GM19328 (cell line): ENCODE results near the gene LTB4R2.
"Not testable (repeated sequence)": the region's sequence is repeated elsewhere in the genome, so short reads cannot be mapped to it uniquely, and the experiment has no call there.

Experiments used
- ATAC-seq: cut with Tn5 transposase; IDR thresholded peaks from one replicate; pipeline ENCODE4 v1.9.1; 2021; ENCODE audit warnings: mild to moderate bottlenecking, moderate library complexity; ENCODE audit not compliant: unreplicated experiment

The LTB4R2 gene

GRCh38 chr14:24317141-24317928, 7.4 kb downstream of the LTB4R2 start:
- ATAC-seq = no peak

- ATAC-seq = no peak
Measured at GRCh38 chr14:24321212-24321975, 11.5 kb downstream of the LTB4R2 start.

GRCh38 chr14:24322672-24323071, 12.7 kb downstream of the LTB4R2 start:
- no peak for ATAC-seq

- ATAC-seq = no peak
Measured at GRCh38 chr14:24323341-24323740, 13.4 kb downstream of the LTB4R2 start.

GRCh38 chr14:24324024-24324423, 14.1 kb downstream of the LTB4R2 start:
- ATAC-seq = no peak

GRCh38 chr14:24325041-24325530, 15.1 kb downstream of the LTB4R2 start:
- ATAC-seq = no peak

- ATAC-seq = no peak
Measured at GRCh38 chr14:24325963-24326362, 16.0 kb downstream of the LTB4R2 start.

GRCh38 chr14:24327303-24327702, 17.4 kb downstream of the LTB4R2 start:
- no peak for ATAC-seq

- not testable (repeated sequence) for ATAC-seq
Measured at GRCh38 chr14:24327914-24328313, 18.0 kb downstream of the LTB4R2 start.

- ATAC-seq = no peak
Measured at GRCh38 chr14:24329073-24329663, 19.2 kb downstream of the LTB4R2 start.

GRCh38 chr14:24329736-24330135, 19.8 kb downstream of the LTB4R2 start:
- no peak for ATAC-seq

- no peak for ATAC-seq
Measured at GRCh38 chr14:24330973-24331674, 21.2 kb downstream of the LTB4R2 start.

- ATAC-seq = no peak
Measured at GRCh38 chr14:24331731-24332267, 21.9 kb downstream of the LTB4R2 start.

- peak; percentile 64 for ATAC-seq
Measured at GRCh38 chr14:24332268-24332993, 22.5 kb downstream of the LTB4R2 start.

- ATAC-seq = no peak
Measured at GRCh38 chr14:24334431-24335291, 24.7 kb downstream of the LTB4R2 start, which contains the start of gene ADCY4. Gene ADCY4, minus strand, starts transcription at chr14:24335071. Its CDS starts 419 bp downstream, at chr14:24334652.

GRCh38 chr14:24335461-24336171, 25.7 kb downstream of the LTB4R2 start:
- no peak for ATAC-seq

GRCh38 chr14:24337144-24337823, 27.3 kb downstream of the LTB4R2 start:
- no peak for ATAC-seq

GRCh38 chr14:24337824-24338175, 27.9 kb downstream of the LTB4R2 start:
- no peak for ATAC-seq
